ENCODE measurements around the gene SIGLEC9. TPM values are rescaled to one million over a fixed set of nuclear protein-coding genes. Genes with fewer than 3 reads are reported as not detected.

SIGLEC9 gene
- total and polyA plus RNA-seq, 2 of the 8 experiments (the other 6 are each of a cell fraction or from before 2014, with no cell fraction given): not detected

DNA sequence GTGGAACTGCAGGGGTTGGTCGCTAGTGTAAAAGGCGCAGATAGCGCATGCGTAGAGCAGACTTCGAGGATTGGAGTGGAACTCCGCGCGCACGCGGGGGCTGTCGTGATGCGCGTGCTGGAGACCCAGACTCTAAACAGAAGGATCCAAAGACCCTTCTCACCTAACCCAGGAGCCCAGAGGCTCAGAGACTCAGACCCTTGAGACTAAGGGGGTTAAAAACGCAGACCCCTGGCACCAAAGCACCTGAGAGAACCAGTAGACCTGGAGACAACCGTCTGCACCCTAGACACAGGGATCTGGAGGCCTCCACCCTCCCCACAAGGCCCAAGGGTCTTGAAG, 15.9 kb upstream of the SIGLEC9 start:
- POLR2A ChIA-PET (ENCODE audit: partially characterized antibody): interaction anchor here (0.7 to 0.8 kb wide), 2 partner anchors 12 to 299 kb away, joined by 3 read pairs; no protein-coding TSS in a partner anchor
- CTCF ChIA-PET (ENCODE audit: partially characterized antibody): interaction anchor here (1.5 kb wide), 1 partner anchor 49 kb away, joined by 4 read pairs; no protein-coding TSS in a partner anchor

More for the DNA sequence above, 15.9 kb upstream of the SIGLEC9 start:
- FAIRE-seq (no peak), DNase-seq (ENCODE audit: low read depth in 1 of 2, low spot score in 2 of 2) (no peak)
- peak overlapping the region; percentile 88 to 89 for H3K4me2 ChIP-seq (ENCODE audit: insufficient read depth in 1 of 2, low read depth in 2 of 2, low read length in 2 of 2)
- H3K27me3 ChIP-seq (replicated peaks in 1 of 4; ENCODE audit: control insufficient read depth in 3 of 4, extremely low read depth in 1 of 4, insufficient read depth in 3 of 4, low read length in 3 of 4): peaks cover 0 to 13% (median 0%) of the 10 kb centered on the region in 4 experiments; a peak in 3 of 7 replicates
- H3K14ac ChIP-seq (ENCODE audit: insufficient read length): no peak overlapping the region
- no peak overlapping the region for H2BK120ac ChIP-seq (replicated peaks; ENCODE audit: low read depth, low read length)
- no peaks in the 10 kb centered on the region for H3K9me3 ChIP-seq (ENCODE audit: insufficient read depth in 2 of 2, low read depth in 1 of 2, low read length in 1 of 2)
- H3K23ac ChIP-seq (ENCODE audit: insufficient read length): no peak overlapping the region
- no peak overlapping the region for H2AK5ac ChIP-seq (ENCODE audit: low read depth, low read length)
- no peak overlapping the region for H4K91ac ChIP-seq (replicated peaks; ENCODE audit: insufficient read length, low read length)
- H2BK12ac ChIP-seq (ENCODE audit: low read depth, low read length): no peak overlapping the region
- no peak overlapping the region for H4K8ac ChIP-seq (ENCODE audit: extremely low read depth, insufficient read depth, low read length)
- TF ChIP-seq JUND (IDR thresholded peaks at IDR 0.05; ENCODE audit: low read length) (no peak), POU5F1 (IDR thresholded peaks at IDR 0.05; ENCODE audit: low read depth, low read length) (no peak), RBBP5 (IDR thresholded peaks at IDR 0.05; ENCODE audit: borderline replicate concordance, low read depth, low read length) (no peak), BRCA1 (IDR thresholded peaks at IDR 0.05; ENCODE audit: low read depth, low read length) (no peak), CHD1 (IDR thresholded peaks at IDR 0.05; ENCODE audit: low read depth, low read length) (no peak), TBP (IDR thresholded peaks at IDR 0.05; ENCODE audit: low read depth, low read length) (no peak), ASH2L (IDR thresholded peaks at IDR 0.05; ENCODE audit: low read length) (no peak), KDM4A (IDR thresholded peaks at IDR 0.05; ENCODE audit: low read depth, low read length, severe bottlenecking) (no peak)
- TF ChIP-seq, protein P1, sequence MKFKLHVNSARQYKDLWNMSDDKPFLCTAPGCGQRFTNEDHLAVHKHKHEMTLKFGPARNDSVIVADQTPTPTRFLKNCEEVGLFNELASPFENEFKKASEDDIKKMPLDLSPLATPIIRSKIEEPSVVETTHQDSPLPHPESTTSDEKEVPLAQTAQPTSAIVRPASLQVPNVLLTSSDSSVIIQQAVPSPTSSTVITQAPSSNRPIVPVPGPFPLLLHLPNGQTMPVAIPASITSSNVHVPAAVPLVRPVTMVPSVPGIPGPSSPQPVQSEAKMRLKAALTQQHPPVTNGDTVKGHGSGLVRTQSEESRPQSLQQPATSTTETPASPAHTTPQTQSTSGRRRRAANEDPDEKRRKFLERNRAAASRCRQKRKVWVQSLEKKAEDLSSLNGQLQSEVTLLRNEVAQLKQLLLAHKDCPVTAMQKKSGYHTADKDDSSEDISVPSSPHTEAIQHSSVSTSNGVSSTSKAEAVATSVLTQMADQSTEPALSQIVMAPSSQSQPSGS (IDR thresholded peaks at IDR 0.05; ENCODE audit: low read length): no peak
- TF ChIP-seq, protein P2, sequence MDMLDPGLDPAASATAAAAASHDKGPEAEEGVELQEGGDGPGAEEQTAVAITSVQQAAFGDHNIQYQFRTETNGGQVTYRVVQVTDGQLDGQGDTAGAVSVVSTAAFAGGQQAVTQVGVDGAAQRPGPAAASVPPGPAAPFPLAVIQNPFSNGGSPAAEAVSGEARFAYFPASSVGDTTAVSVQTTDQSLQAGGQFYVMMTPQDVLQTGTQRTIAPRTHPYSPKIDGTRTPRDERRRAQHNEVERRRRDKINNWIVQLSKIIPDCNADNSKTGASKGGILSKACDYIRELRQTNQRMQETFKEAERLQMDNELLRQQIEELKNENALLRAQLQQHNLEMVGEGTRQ (IDR thresholded peaks at IDR 0.05; ENCODE audit: low read length): no peak
- H3K4ac ChIP-seq (replicated peaks; ENCODE audit: insufficient read length, low read depth, low read length): no peak overlapping the region
- no peak overlapping the region for H2BK5ac ChIP-seq (ENCODE audit: low read depth, low read length)
- H3K23me2 ChIP-seq (ENCODE audit: low read depth, low read length): peaks cover 11% of the 10 kb centered on the region
- no peak overlapping the region for H2BK15ac ChIP-seq (ENCODE audit: low read length)
- H3K9ac ChIP-seq (replicated peaks in 1 of 4; ENCODE audit: extremely low read depth in 1 of 4, low read depth in 3 of 4, low read length in 3 of 4): no peak overlapping the region
- H4K20me1 ChIP-seq (replicated peaks in 1 of 2; ENCODE audit: control insufficient read depth in 1 of 2, insufficient read depth in 2 of 2, low read length in 2 of 2): peaks cover 2 to 6% of the 10 kb centered on the region in 2 experiments
- H2BK20ac ChIP-seq (ENCODE audit: low read length): no peak overlapping the region
- H3K27ac ChIP-seq (ENCODE audit: low read depth, low read length): no peak overlapping the region
- 8% methylated on average over 15 of the region's 15 CpGs; no CpG with 5 or more reads in 1 of the 2 experiments for WGBS, 2 experiments (ENCODE audit: extremely low coverage in 1 of 2, insufficient coverage in 1 of 2, insufficient read length in 1 of 2, insufficient replicate concordance in 2 of 2, low coverage in 1 of 2, low lambda C conversion rate in 2 of 2, missing lambda C conversion rate in 1 of 2)
- no peak overlapping the region for H4K5ac ChIP-seq (ENCODE audit: insufficient read length, low read depth, low read length)
- H3K79me2 ChIP-seq (ENCODE audit: control insufficient read depth in 1 of 2, insufficient read depth in 2 of 2, low read length in 2 of 2): no peaks in the 10 kb centered on the region
- H3K36me3 ChIP-seq (ENCODE audit: control insufficient read depth in 2 of 4, insufficient read depth in 4 of 4, low read length in 3 of 4): peaks cover 0 to 7% (median 1%) of the 10 kb centered on the region in 4 experiments; a peak in 2 of 8 replicates
- H3K4me1 ChIP-seq (replicated peaks in 1 of 4; ENCODE audit: control insufficient read depth in 3 of 4, insufficient read depth in 4 of 4, low read length in 3 of 4): peaks cover 0 to 6% (median 0%) of the 10 kb centered on the region in 4 experiments; a peak in 3 of 7 replicates
- H2AFZ ChIP-seq (ENCODE audit: low read length): no peak overlapping the region; the same call in 1 of the 2 replicates
- peak overlapping the region; percentile 36 to 92 (median 81); a peak in 7 of 8 replicates for H3K4me3 ChIP-seq (ENCODE audit: extremely low read depth in 1 of 4, insufficient read depth in 2 of 4, low read depth in 3 of 4, low read length in 4 of 4)
- H3K18ac ChIP-seq (ENCODE audit: extremely low read depth, low read length): no peak overlapping the region
- no peak overlapping the region for H3K56ac ChIP-seq (replicated peaks; ENCODE audit: insufficient read length, low read depth, low read length)
- H3K79me1 ChIP-seq (ENCODE audit: low read depth, low read length): peaks cover 4% of the 10 kb centered on the region

All from H1 (cell line).